Thoracic aorta (tissue), 2 donors: ENCODE data around the gene RBP5. TPM values are rescaled to one million over a fixed set of nuclear protein-coding genes. Genes with fewer than 3 reads are reported as not detected.

Experiments
- ATAC-seq: fragments of 150-250 bp; one replicate; pipeline ENCODE4 v1.8.0; 2017; ENCODE audit warnings: low read depth; ENCODE audit not compliant: insufficient number of reproducible peaks, low FRiP score
- DNase-seq: peaks from one replicate; pipeline ENCODE4 v3.0.0-alpha.2; 2020; ENCODE audit warnings: low spot score
- H3K27ac ChIP-seq, 2 donors: fragments of 200-600 bp; sonication (generic); 1 replicate in 1 of 2; 2 replicates in 1 of 2; pipeline ENCODE4 v1.5.1; 2016; ENCODE audit warnings: mild to moderate bottlenecking in 2 of 2, moderate library complexity in 2 of 2
- H3K27me3 ChIP-seq: fragments of 200-600 bp; sonication (generic); replicated peaks from 2 replicates; pipeline ENCODE4 v1.6.0; 2016; ENCODE audit warnings: mild to moderate bottlenecking; ENCODE audit not compliant: insufficient read depth
- H3K36me3 ChIP-seq: fragments of 200-600 bp; sonication (generic); one replicate; pipeline ENCODE4 v1.5.1; 2016
- H3K4me1 ChIP-seq, 2 donors: fragments of 200-600 bp; sonication (generic); 1 replicate in 1 of 2; 2 replicates in 1 of 2; pipeline versions ENCODE4 v1.5.1 to v1.6.0; 2016; ENCODE audit warnings: low read depth in 2 of 2, mild to moderate bottlenecking in 1 of 2; ENCODE audit not compliant: control insufficient read depth in 1 of 2
- H3K4me3 ChIP-seq: fragments of 200-600 bp; sonication (generic); 2 replicates; pipeline ENCODE4 v1.5.1; 2016; ENCODE audit warnings: mild to moderate bottlenecking
- H3K9me3 ChIP-seq: fragments of 200-600 bp; sonication (generic); 2 replicates; pipeline ENCODE4 v1.5.1; 2016
- total RNA-seq, 2 donors: library from RNA; depleted of rRNA; stranded (reverse); fragments of >200 nt; gene quantifications; one replicate each; pipeline versions ENCODE4 v1.1.0 to v1.2.3, GENCODE V29; 2016
- TF ChIP-seq, protein P1 (sequence below): fragments of 200-600 bp; sonication (generic); IDR thresholded peaks from one replicate; pipeline ENCODE4 v1.5.1; 2019; ENCODE audit warnings: antibody characterized with exemption

The RBP5 gene
- total RNA-seq, 2 donors from 2014 or later, result 0.71 TPM; not detected in 1

- no peaks in the 10 kb centered on the region for H3K9me3 ChIP-seq
- H3K36me3 ChIP-seq, result peaks cover 28% of the 10 kb centered on the region
- DNase-seq (no peak), ATAC-seq (no peak)
- TF ChIP-seq, protein P1, sequence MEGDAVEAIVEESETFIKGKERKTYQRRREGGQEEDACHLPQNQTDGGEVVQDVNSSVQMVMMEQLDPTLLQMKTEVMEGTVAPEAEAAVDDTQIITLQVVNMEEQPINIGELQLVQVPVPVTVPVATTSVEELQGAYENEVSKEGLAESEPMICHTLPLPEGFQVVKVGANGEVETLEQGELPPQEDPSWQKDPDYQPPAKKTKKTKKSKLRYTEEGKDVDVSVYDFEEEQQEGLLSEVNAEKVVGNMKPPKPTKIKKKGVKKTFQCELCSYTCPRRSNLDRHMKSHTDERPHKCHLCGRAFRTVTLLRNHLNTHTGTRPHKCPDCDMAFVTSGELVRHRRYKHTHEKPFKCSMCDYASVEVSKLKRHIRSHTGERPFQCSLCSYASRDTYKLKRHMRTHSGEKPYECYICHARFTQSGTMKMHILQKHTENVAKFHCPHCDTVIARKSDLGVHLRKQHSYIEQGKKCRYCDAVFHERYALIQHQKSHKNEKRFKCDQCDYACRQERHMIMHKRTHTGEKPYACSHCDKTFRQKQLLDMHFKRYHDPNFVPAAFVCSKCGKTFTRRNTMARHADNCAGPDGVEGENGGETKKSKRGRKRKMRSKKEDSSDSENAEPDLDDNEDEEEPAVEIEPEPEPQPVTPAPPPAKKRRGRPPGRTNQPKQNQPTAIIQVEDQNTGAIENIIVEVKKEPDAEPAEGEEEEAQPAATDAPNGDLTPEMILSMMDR, result no peak
- no peak overlapping the region for H3K4me3 ChIP-seq
- no peaks in the 10 kb centered on the region for H3K27me3 ChIP-seq
- no peak overlapping the region for H3K27ac ChIP-seq
- no peaks in the 10 kb centered on the region for H3K4me1 ChIP-seq
Observed at GRCh38 chr12:7150356-7150755, 21.7 kb upstream of the RBP5 start.

DNA sequence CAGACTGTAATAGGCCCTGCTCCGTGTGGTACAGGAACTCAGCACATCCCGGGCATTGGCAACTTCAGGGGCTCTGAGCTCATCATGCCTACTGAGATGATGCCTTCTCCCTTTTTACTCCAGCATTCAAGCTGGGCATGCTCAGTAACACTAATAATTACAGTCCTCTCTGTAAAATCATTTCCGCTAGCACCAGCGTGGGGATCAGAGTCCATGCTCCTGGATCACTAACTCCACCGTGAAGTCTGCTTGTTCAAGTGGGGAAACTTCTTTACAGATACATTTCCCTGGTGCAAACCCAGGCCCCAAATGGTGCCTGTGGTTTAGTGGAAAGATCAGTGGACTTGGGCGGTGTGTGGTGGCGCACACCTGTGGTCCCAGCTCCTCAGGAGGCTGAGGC is 18.2 kb upstream of the RBP5 start:
- no peak for DNase-seq
- Histone ChIP-seq H3K27me3 (no peaks in the 10 kb centered on the region), H3K4me3 (no peak overlapping the region), H3K27ac (no peak overlapping the region), H3K9me3 (no peaks in the 10 kb centered on the region), H3K4me1 (no peaks in the 10 kb centered on the region), H3K36me3 (peaks cover 22% of the 10 kb centered on the region)
- ATAC-seq, result no peak
- TF ChIP-seq, protein P1, result no peak

GRCh38 chr12:7146228-7146627 is 17.5 kb upstream of the RBP5 start:
- no peak overlapping the region for H3K27ac ChIP-seq
- H3K9me3 ChIP-seq, result no peaks in the 10 kb centered on the region
- H3K36me3 ChIP-seq, result peaks cover 22% of the 10 kb centered on the region
- DNase-seq, result no peak
- TF ChIP-seq, protein P1, result no peak
- H3K4me3 ChIP-seq, result no peak overlapping the region
- no peaks in the 10 kb centered on the region for H3K27me3 ChIP-seq
- no peak for ATAC-seq
- H3K4me1 ChIP-seq, result no peaks in the 10 kb centered on the region

GRCh38 chr12:7145671-7146070 is 17.0 kb upstream of the RBP5 start:
- no peaks in the 10 kb centered on the region for H3K4me1 ChIP-seq
- no peak overlapping the region for H3K4me3 ChIP-seq
- H3K27me3 ChIP-seq, result no peaks in the 10 kb centered on the region
- peaks cover 22% of the 10 kb centered on the region for H3K36me3 ChIP-seq
- H3K27ac ChIP-seq, result no peak overlapping the region
- DNase-seq, result no peak
- TF ChIP-seq, protein P1, result no peak
- no peaks in the 10 kb centered on the region for H3K9me3 ChIP-seq
- no peak for ATAC-seq

GRCh38 chr12:7144414-7145120 is 15.9 kb upstream of the RBP5 start:
- TF ChIP-seq, protein P1, result peak; percentile 49
- peaks cover 12% of the 10 kb centered on the region for H3K36me3 ChIP-seq
- DNase-seq (no peak), ATAC-seq (peak; percentile 66)
- H3K4me3 ChIP-seq, result no peak overlapping the region
- no peaks in the 10 kb centered on the region for H3K9me3 ChIP-seq
- H3K4me1 ChIP-seq, result no peaks in the 10 kb centered on the region
- H3K27ac ChIP-seq, result no peak overlapping the region
- no peaks in the 10 kb centered on the region for H3K27me3 ChIP-seq
